Tibial nerve (tissue), 4 donors: ENCODE results near the gene DAB1. TPM values are rescaled to one million over a fixed set of nuclear protein-coding genes. Genes with fewer than 3 reads are reported as not detected.

Source experiments
- DNase-seq, 2 donors: peaks; one replicate each; pipeline ENCODE4 v3.0.0-alpha.2; 2019; ENCODE audit warnings: low spot score in 2 of 2
- H3K27ac ChIP-seq, 4 donors: fragments of 200-600 bp; sonication (generic) in 3 of 4; one replicate each; pipeline ENCODE4 v1.5.1; 2017 to 2019; ENCODE audit warnings: mild to moderate bottlenecking in 1 of 4
- H3K27me3 ChIP-seq, 2 donors: fragments of 200-600 bp; sonication (generic) in 1 of 2; one replicate each; pipeline versions ENCODE4 v1.5.1 to v1.6.0; 2017 to 2019
- H3K36me3 ChIP-seq, 3 donors: fragments of 200-600 bp; sonication (generic); one replicate each; pipeline ENCODE4 v1.5.1; 2018 to 2019
- H3K4me1 ChIP-seq, 4 donors: fragments of 200-600 bp; sonication (generic) in 3 of 4; one replicate each; pipeline ENCODE4 v1.5.1; 2017 to 2019
- H3K4me3 ChIP-seq, 4 donors: fragments of 200-600 bp; sonication (generic) in 3 of 4; one replicate each; pipeline ENCODE4 v1.5.1; 2017 to 2019; ENCODE audit warnings: mild to moderate bottlenecking in 1 of 4, moderate library complexity in 1 of 4
- H3K9me3 ChIP-seq, 4 donors: fragments of 200-600 bp; sonication (generic) in 3 of 4; one replicate each; pipeline ENCODE4 v1.5.1; 2017 to 2019
- EP300 ChIP-seq, 2 donors: sonication (generic); formaldehyde crosslinking; IDR thresholded peaks; one replicate each; pipeline ENCODE4 v1.6.1; 2017; ENCODE audit warnings: antibody characterized with exemption in 2 of 2, mild to moderate bottlenecking in 1 of 2
- POLR2A ChIP-seq, 2 donors: fragments of 450-650 bp; IDR thresholded peaks; one replicate each; pipeline ENCODE4 v1.6.1; 2017; ENCODE audit warnings: antibody characterized with exemption in 2 of 2, mild to moderate bottlenecking in 2 of 2, moderate library complexity in 2 of 2
- WGBS, 2 donors: methylation state at CpG; one replicate each; pipeline ENCODE4 v1.1.5; 2018; 5-methylcytosine and 5-hydroxymethylcytosine counted together
- total RNA-seq, 4 donors: library from RNA; depleted of rRNA; stranded (reverse); fragments of >200 nt; gene quantifications; one replicate each; pipeline ENCODE4 v1.1.0, GENCODE V29; 2016
- TF ChIP-seq, protein P1 (sequence below), 5 experiments: fragments of 200-600 bp in 3 of 5; fragments of 450-650 bp in 2 of 5; sonication (generic) in 3 of 5; IDR thresholded peaks; one replicate each; pipeline ENCODE4 v1.5.1; 2016 to 2019; ENCODE audit warnings: antibody characterized with exemption in 5 of 5, mild to moderate bottlenecking in 3 of 5, moderate library complexity in 2 of 5

Gene DAB1
- total RNA-seq, 4 donors from 2014 or later, result 4.0 to 8.3 (median 4.4) TPM

DNA sequence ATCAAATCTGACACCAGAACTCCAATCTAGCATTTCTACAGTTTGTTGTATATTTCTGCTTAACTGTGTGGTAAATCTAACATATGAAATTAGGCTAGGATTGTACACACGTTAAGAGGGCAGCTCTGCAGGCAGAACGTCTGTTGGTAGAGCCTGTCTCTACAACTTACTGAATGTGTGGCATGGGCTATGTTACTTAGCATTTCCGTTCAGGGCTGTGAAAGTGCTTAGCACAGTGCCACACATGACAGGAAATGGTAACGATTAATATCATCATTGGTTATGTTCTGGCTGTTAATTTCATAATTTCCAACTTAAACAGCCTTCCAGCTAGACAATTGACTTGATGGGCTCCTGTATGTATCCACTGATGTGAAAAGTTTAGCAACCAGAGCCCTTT, 448.4 kb downstream of the DAB1 start:
- Histone ChIP-seq H3K4me1 (no peaks in the 10 kb centered on the region), H3K36me3 (no peaks in the 10 kb centered on the region), H3K9me3 (peaks cover 0 to 6% (median 0%) of the 10 kb centered on the region in 4 donors), H3K4me3 (no peak overlapping the region), H3K27ac (no peak overlapping the region), H3K27me3 (peaks cover 0 to 4% of the 10 kb centered on the region in 2 donors)
- DNase-seq, result no peak
- WGBS, 2 donors, result 79 to 84% methylated on average over 4 of the region's 4 CpGs
- TF ChIP-seq, protein P1, sequence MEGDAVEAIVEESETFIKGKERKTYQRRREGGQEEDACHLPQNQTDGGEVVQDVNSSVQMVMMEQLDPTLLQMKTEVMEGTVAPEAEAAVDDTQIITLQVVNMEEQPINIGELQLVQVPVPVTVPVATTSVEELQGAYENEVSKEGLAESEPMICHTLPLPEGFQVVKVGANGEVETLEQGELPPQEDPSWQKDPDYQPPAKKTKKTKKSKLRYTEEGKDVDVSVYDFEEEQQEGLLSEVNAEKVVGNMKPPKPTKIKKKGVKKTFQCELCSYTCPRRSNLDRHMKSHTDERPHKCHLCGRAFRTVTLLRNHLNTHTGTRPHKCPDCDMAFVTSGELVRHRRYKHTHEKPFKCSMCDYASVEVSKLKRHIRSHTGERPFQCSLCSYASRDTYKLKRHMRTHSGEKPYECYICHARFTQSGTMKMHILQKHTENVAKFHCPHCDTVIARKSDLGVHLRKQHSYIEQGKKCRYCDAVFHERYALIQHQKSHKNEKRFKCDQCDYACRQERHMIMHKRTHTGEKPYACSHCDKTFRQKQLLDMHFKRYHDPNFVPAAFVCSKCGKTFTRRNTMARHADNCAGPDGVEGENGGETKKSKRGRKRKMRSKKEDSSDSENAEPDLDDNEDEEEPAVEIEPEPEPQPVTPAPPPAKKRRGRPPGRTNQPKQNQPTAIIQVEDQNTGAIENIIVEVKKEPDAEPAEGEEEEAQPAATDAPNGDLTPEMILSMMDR (IDR thresholded peaks at IDR 0.05), result no peak
- TF ChIP-seq POLR2A (IDR thresholded peaks at IDR 0.05) (no peak), EP300 (IDR thresholded peaks at IDR 0.05) (no peak)

DNA sequence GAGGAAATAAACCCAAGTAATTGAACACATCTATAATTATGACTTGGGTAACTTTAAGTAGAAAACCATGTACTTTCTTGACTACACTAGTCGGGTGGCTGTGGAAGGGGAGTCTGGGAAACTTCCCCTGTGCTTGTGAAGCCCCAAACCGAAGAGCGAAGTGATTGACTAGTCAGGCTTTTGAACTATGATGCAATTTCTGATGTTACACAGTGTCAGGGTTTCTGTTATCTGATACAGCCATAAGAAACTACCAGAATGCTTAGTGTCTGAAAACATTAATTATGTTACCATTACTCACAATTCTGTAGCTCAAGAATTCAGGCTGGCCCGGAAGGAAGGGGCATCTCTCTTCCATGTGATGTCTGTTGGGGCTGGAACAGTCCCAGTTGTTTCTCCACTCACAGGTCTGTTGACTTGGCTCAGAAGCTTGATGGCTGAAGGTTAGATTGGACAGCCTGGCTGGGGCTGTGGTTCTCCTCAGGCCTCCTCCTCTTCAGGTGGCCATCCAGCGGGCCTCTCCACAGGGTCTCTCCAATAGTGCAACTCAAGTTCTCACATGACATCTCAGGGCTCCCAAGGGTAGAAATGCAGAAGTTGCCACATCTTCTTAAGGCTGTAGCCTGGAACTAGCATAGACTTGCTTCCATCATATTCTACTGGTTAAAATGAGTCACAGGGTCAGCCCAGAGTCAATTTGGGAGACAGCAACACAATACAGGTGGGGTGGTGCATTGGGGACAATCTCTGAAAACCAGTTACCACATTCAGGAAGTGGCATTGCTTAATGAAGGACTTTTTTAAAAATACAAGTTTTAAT, 449.7 kb downstream of the DAB1 start:
- no peak overlapping the region for H3K4me3 ChIP-seq
- 77 to 88% methylated on average over 5 of the region's 5 CpGs for WGBS, 2 donors
- no peak for DNase-seq
- no peak for TF ChIP-seq POLR2A (IDR thresholded peaks at IDR 0.05)
- TF ChIP-seq, protein P1 (IDR thresholded peaks at IDR 0.05), result no peak
- no peak for TF ChIP-seq EP300 (IDR thresholded peaks at IDR 0.05)
- H3K27ac ChIP-seq, result no peak overlapping the region
- peaks cover 0 to 4% of the 10 kb centered on the region in 2 donors for H3K27me3 ChIP-seq
- H3K9me3 ChIP-seq, result peaks cover 0 to 9% (median 0%) of the 10 kb centered on the region in 4 donors
- H3K36me3 ChIP-seq, result no peaks in the 10 kb centered on the region
- H3K4me1 ChIP-seq, result no peaks in the 10 kb centered on the region

DNA sequence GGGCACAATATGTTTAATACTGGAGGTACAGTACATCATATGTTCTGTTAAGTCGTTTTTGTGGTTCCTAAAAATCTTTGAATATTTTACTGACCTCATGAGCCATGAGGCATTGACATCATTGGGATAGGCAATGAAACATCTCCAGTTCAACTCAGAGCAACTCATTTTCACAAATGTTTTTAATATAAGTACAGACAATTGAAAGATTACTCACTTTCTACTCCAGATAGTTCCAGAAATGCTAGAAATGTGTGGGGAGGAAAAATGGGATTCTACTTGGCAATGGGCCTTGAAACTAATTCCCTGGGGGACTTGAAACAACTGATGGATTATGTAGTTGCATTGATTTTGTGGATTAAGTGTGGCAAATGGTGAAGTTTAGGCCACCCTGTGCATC, 450.9 kb downstream of the DAB1 start:
- Histone ChIP-seq H3K4me3 (no peak overlapping the region), H3K9me3 (peaks cover 0 to 16% (median 0%) of the 10 kb centered on the region in 4 donors), H3K27me3 (peaks cover 0 to 4% of the 10 kb centered on the region in 2 donors), H3K27ac (no peak overlapping the region), H3K4me1 (no peaks in the 10 kb centered on the region), H3K36me3 (no peaks in the 10 kb centered on the region)
- TF ChIP-seq POLR2A (IDR thresholded peaks at IDR 0.05) (no peak), EP300 (IDR thresholded peaks at IDR 0.05) (no peak)
- TF ChIP-seq, protein P1 (IDR thresholded peaks at IDR 0.05), result no peak
- 59 to 75% methylated on average over 1 of the region's 1 CpG for WGBS, 2 donors
- no peak for DNase-seq

DNA sequence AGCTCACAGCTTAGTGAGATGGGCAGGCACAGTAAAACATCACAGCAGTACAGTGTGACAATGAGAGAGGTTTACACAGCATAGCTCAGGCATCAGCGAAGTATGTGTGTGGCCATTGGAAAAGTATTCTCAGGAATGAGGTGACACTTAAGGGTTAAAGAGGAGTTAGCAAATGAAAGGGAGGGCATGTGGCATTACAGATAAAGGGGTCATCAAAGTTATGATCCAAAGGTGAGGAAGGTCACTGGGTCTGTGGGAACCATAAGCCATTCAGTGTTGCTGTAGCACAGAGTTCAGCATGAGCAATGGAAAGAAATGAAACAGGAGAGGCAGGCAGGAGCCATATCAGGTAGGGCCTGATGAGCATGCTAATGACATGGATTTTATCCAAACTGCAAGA, 453.6 kb downstream of the DAB1 start:
- Histone ChIP-seq H3K27ac (no peak overlapping the region), H3K9me3 (peaks cover 0 to 16% (median 0%) of the 10 kb centered on the region in 4 donors), H3K4me1 (no peaks in the 10 kb centered on the region), H3K4me3 (no peak overlapping the region), H3K27me3 (no peaks in the 10 kb centered on the region), H3K36me3 (no peaks in the 10 kb centered on the region)
- no peak for DNase-seq
- WGBS, 2 donors, result 91 to 100% methylated on average over 1 of the region's 1 CpG
- no peak for TF ChIP-seq POLR2A (IDR thresholded peaks at IDR 0.05)
- TF ChIP-seq, protein P1 (IDR thresholded peaks at IDR 0.05), result no peak
- TF ChIP-seq EP300 (IDR thresholded peaks at IDR 0.05), result no peak

DNA sequence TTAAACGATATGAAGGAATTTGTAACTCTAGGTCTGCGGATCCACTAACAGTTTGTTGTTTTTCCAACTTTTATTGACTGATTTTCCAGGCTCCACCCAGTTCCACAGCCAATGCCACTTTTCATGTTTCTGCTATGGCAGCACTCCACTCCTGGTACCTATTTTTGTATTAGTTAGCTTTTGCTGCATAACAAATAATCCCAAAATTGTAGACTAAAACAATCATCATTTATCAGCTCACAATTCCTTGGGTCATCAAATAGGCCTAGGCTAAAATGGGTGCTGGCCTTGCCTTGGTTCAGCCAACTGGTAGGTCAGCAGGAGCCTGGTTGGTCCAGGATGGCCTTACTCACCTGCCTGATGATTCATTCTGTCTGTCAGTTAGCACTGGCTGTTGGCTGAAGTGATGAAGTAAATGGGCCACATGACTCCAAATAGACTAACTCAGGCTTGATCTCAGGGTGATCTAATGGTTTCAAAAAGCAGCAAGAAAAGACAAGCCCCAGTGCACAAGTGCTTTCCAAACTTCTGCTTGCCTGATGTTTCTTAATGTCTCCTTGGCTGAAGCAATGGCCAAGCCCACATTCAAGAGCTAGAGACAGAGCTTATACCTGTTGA, 454.9 kb downstream of the DAB1 start:
- Histone ChIP-seq H3K9me3 (peaks cover 0 to 16% (median 0%) of the 10 kb centered on the region in 4 donors), H3K27me3 (no peaks in the 10 kb centered on the region), H3K27ac (no peak overlapping the region), H3K36me3 (no peaks in the 10 kb centered on the region), H3K4me3 (no peak overlapping the region), H3K4me1 (no peaks in the 10 kb centered on the region)
- TF ChIP-seq EP300 (IDR thresholded peaks at IDR 0.05), result no peak
- no peak for TF ChIP-seq POLR2A (IDR thresholded peaks at IDR 0.05)
- TF ChIP-seq, protein P1 (IDR thresholded peaks at IDR 0.05), result no peak
- WGBS, 2 donors, result 76 to 83% methylated on average over 2 of the region's 2 CpGs
- DNase-seq, result no peak
